K562 (cell line): Measurements from ENCODE around the gene CHST8. TPM values are rescaled to one million over a fixed set of nuclear protein-coding genes. Genes with fewer than 3 reads are reported as not detected.

Experiments
- ATAC-seq: fragments of 200-7000 bp; cut with Tn5 transposase; 3 replicates; pipeline ENCODE4 v1.9.1; 2020; ENCODE audit warnings: moderate library complexity
- BruUV-seq: library from RNA; stranded (reverse); fragments of 400-500 nt; replicated peaks from 2 replicates; lab custom pipeline; 2021; lab: Mats Ljungman, UMichigan
- CTCF ChIA-PET: fragments of 300-600 bp; formaldehyde crosslinking; extraction: SDS; loops from one replicate; lab custom pipeline; 2021; ENCODE audit warnings: low intra/inter-chr PET ratio; lab: Yijun Ruan, JAX
- POLR2A ChIA-PET: fragments of 300-600, 350-650 bp; sonication (Branson Sonifier 250); formaldehyde crosslinking; extraction: SDS; loops from one replicate; lab custom pipeline; 2021; ENCODE audit warnings: antibody characterized with exemption, inconsistent platforms; lab: Yijun Ruan, JAX
- DNase-seq, 4 experiments: peaks; one replicate each; pipeline versions ENCODE4 v3.0.0 to v3.0.0-alpha.2; 2011 to 2018; ENCODE audit warnings: low spot score in 3 of 4, mixed read lengths in 3 of 4; ENCODE audit errors: extremely low read depth in 1 of 4
- FAIRE-seq: peaks from 2 replicates; lab custom pipeline; 2011; peaks lifted over from hg19 to GRCh38; lab: Jason Lieb, UNC
- H2AFZ ChIP-seq: 2 replicates; pipeline ENCODE4 v1.6.0; 2011; ENCODE audit warnings: low read depth, low read length, control low read depth, inconsistent platforms
- H3K27ac ChIP-seq: fragments of 200-600 bp; 3 replicates; pipeline ENCODE4 v1.8.0; 2011; ENCODE audit warnings: low read depth, mild to moderate bottlenecking, control low read depth, inconsistent platforms, low read length, moderate library complexity, mixed read lengths; ENCODE audit errors: extremely low read depth
- H3K27me3 ChIP-seq, 2 experiments: fragments of 300-600 bp in 1 of 2; 2 replicates in 1 of 2; 3 replicates in 1 of 2; pipeline versions ENCODE4 v1.6.0 to v1.8.0; 2011; ENCODE audit warnings: inconsistent platforms in 2 of 2, low read length in 2 of 2, mild to moderate bottlenecking in 1 of 2, mixed read lengths in 1 of 2, moderate library complexity in 1 of 2; ENCODE audit not compliant: control insufficient read depth in 2 of 2, insufficient read depth in 2 of 2
- H3K36me3 ChIP-seq: fragments of 300-600 bp; 3 replicates; pipeline ENCODE4 v1.8.0; 2011; ENCODE audit warnings: mild to moderate bottlenecking, low read length, inconsistent platforms; ENCODE audit not compliant: control insufficient read depth, insufficient read depth
- H3K4me1 ChIP-seq, 2 experiments: fragments of 200-600 bp in 1 of 2; replicated peaks in 1 of 2; 2 replicates in 1 of 2; 3 replicates in 1 of 2; pipeline versions ENCODE4 v1.5.1 to v1.8.0; 2011; ENCODE audit warnings: inconsistent platforms in 2 of 2, low read length in 2 of 2, mild to moderate bottlenecking in 1 of 2, mixed read lengths in 1 of 2, moderate library complexity in 1 of 2; ENCODE audit not compliant: control insufficient read depth in 2 of 2, insufficient read depth in 2 of 2
- H3K4me2 ChIP-seq: 2 replicates; pipeline ENCODE4 v1.6.1; 2011; ENCODE audit warnings: low read length, control low read depth, inconsistent platforms, mixed read lengths; ENCODE audit not compliant: insufficient read depth
- H3K4me3 ChIP-seq: fragments of 200-600 bp; sonication (generic), shearing (Covaris generic); 2 replicates; pipeline ENCODE4 v1.5.1; 2016; ENCODE audit warnings: control low read depth, inconsistent platforms
- H3K79me2 ChIP-seq: fragments of 200-600 bp; 3 replicates; pipeline ENCODE4 v1.8.0; 2011; ENCODE audit warnings: low read length, inconsistent platforms; ENCODE audit not compliant: control insufficient read depth, insufficient read depth
- H3K9ac ChIP-seq, 2 experiments: 2 replicates each; pipeline versions ENCODE4 v1.6.0 to v1.6.1; 2011; ENCODE audit warnings: low read depth in 2 of 2, low read length in 2 of 2, control low read depth in 1 of 2, inconsistent platforms in 1 of 2, mild to moderate bottlenecking in 1 of 2, mixed read lengths in 1 of 2; ENCODE audit not compliant: insufficient read depth in 1 of 2
- H3K9me1 ChIP-seq: one replicate; pipeline ENCODE4 v1.6.0; 2011; ENCODE audit warnings: inconsistent platforms, mild to moderate bottlenecking, low read length, moderate library complexity; ENCODE audit not compliant: control insufficient read depth, insufficient read depth
- H3K9me3 ChIP-seq: replicated peaks from 2 replicates; pipeline ENCODE4 v1.5.1; 2011; ENCODE audit warnings: low read depth, low read length, inconsistent platforms; ENCODE audit not compliant: control insufficient read depth, insufficient read depth
- H4K20me1 ChIP-seq: replicated peaks from 2 replicates; pipeline ENCODE4 v1.6.1; 2011; ENCODE audit warnings: low read length, inconsistent platforms, mixed read lengths; ENCODE audit not compliant: control insufficient read depth, insufficient read depth
- BDP1 ChIP-seq: IDR thresholded peaks from 3 replicates; pipeline ENCODE4 v1.6.1; 2011; ENCODE audit not compliant: insufficient read length, insufficient read depth
- DDX20 ChIP-seq: fragments of 450-650 bp; IDR thresholded peaks from 2 replicates; pipeline ENCODE4 v1.6.1; 2016; ENCODE audit warnings: missing genetic modification characterization, low read depth, mild to moderate bottlenecking, missing compliant biosample characterization, moderate library complexity
- JUN ChIP-seq, 2 experiments: sonication (generic) in 1 of 2; formaldehyde crosslinking in 1 of 2; IDR thresholded peaks; 2 replicates each; pipeline versions ENCODE4 v1.6.1 to v1.8.0; 2012 to 2022; ENCODE audit warnings: borderline replicate concordance in 2 of 2, mild to moderate bottlenecking in 2 of 2, improper control_type of control experiment in 1 of 2, low read depth in 1 of 2, low read length in 1 of 2, missing genetic modification reagents in 1 of 2
- PPARD ChIP-seq: fragments of 250-450 bp; sonication (Bioruptor Pico); IDR thresholded peaks from 2 replicates; pipeline ENCODE4 v1.8.0; 2022; ENCODE audit warnings: inconsistent platforms, mild to moderate bottlenecking, moderate library complexity
- TEAD4 ChIP-seq, 2 experiments: sonication (generic) in 1 of 2; formaldehyde crosslinking in 1 of 2; IDR thresholded peaks; 2 replicates each; pipeline versions ENCODE4 v1.6.1 to v1.8.0; 2012 to 2022; ENCODE audit warnings: borderline replicate concordance in 1 of 2, inconsistent platforms in 1 of 2, low read length in 1 of 2, mild to moderate bottlenecking in 1 of 2, missing genetic modification reagents in 1 of 2
- ZNF217 ChIP-seq: sonication (generic); formaldehyde crosslinking; IDR thresholded peaks from 2 replicates; pipeline ENCODE4 v1.8.0; 2022; ENCODE audit warnings: mild to moderate bottlenecking, missing genetic modification reagents
- WGBS: fragments of 100-300 bp; shearing (Covaris generic); methylation state at CpG from one replicate; pipeline ENCODE4 v1.1.6; 2016; ENCODE audit warnings: low coverage, mixed read lengths; ENCODE audit not compliant: insufficient coverage; ENCODE audit errors: missing lambda C conversion rate; 5-methylcytosine and 5-hydroxymethylcytosine counted together
- in situ Hi-C: fragments of 300-500 bp; cut with MboI; formaldehyde crosslinking; loops from 4 replicates; pipeline ENCODE4 v1.15.0; 2018; ENCODE audit warnings: inconsistent platforms, mixed read lengths
- intact Hi-C: fragments of 100-400 bp; cut with micrococcal nuclease; formaldehyde crosslinking; loops from 2 replicates; pipeline ENCODE4 v1.14.2; 2022
- polyA plus RNA-seq, 8 experiments: library from polyadenylated mRNA; depleted of rRNA in 4 of 8; stranded (reverse) in 5 of 8; unstranded in 3 of 8; fragments of >200 nt; fragmentation: Nextera tagmentation in 2 of 8; fragmentation: Illumina TruSeq in 1 of 8; extraction: Ambion mirVana in 2 of 8; extraction: Trizol in 1 of 8; gene quantifications; 2 replicates each; pipeline versions ENCODE4 v1.2.1 to v1.2.3, GENCODE V29; 2011 to 2014; ENCODE audit warnings: inconsistent platforms in 1 of 8, missing spikeins in 1 of 8
- total RNA-seq, 7 experiments: library from RNA; depleted of rRNA in 6 of 7; stranded (reverse); fragments of >200 nt in 6 of 7; fragmentation: Illumina TruSeq in 2 of 7; extraction: Trizol in 2 of 7; gene quantifications; 2 replicates each; pipeline versions ENCODE4 v1.2.1 to v1.2.3, GENCODE V29; 2011 to 2021; ENCODE audit warnings: low replicate concordance in 1 of 7
- TF ChIP-seq, protein P1 (sequence below): fragments of 450-650 bp; IDR thresholded peaks from 2 replicates; pipeline ENCODE4 v1.6.1; 2016; ENCODE audit warnings: antibody characterized with exemption
- TF ChIP-seq, protein P2 (sequence below): fragments of 450-650 bp; IDR thresholded peaks from 2 replicates; pipeline ENCODE4 v1.6.1; 2018; ENCODE audit warnings: mild to moderate bottlenecking, low read depth; ENCODE audit not compliant: partially characterized antibody

Gene CHST8
- total and polyA plus RNA-seq, 9 of the 15 experiments (the other 6 are each of a cell fraction or from before 2014, with no cell fraction given): 0.11 TPM; not detected in 8

- ChIA-PET POLR2A (interaction anchor here (0.6 kb wide), 1 partner anchor 346 kb away, joined by 3 read pairs; no protein-coding TSS in a partner anchor), CTCF (no interaction called here)
- TF ChIP-seq BDP1: no peak
- no peak for TF ChIP-seq JUN (IDR thresholded peaks at IDR 0.05; ENCODE audit: borderline replicate concordance, low read depth, low read length)
- TF ChIP-seq JUN (CRISPR knock-in tag; IDR thresholded peaks at IDR 0.05; ENCODE audit: borderline replicate concordance): no peak
- TF ChIP-seq, protein P1, sequence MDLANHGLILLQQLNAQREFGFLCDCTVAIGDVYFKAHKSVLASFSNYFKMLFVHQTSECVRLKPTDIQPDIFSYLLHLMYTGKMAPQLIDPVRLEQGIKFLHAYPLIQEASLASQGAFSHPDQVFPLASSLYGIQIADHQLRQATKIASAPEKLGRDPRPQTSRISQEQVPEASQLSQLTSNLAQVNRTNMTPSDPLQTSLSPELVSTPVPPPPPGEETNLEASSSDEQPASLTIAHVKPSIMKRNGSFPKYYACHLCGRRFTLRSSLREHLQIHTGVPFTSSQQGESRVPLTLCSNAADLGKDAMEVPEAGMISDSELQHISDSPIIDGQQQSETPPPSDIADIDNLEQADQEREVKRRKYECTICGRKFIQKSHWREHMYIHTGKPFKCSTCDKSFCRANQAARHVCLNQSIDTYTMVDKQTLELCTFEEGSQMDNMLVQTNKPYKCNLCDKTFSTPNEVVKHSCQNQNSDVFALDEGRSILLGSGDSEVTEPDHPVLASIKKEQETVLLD: no peak
- TF ChIP-seq ZNF217: no peak
- TF ChIP-seq, protein P2, sequence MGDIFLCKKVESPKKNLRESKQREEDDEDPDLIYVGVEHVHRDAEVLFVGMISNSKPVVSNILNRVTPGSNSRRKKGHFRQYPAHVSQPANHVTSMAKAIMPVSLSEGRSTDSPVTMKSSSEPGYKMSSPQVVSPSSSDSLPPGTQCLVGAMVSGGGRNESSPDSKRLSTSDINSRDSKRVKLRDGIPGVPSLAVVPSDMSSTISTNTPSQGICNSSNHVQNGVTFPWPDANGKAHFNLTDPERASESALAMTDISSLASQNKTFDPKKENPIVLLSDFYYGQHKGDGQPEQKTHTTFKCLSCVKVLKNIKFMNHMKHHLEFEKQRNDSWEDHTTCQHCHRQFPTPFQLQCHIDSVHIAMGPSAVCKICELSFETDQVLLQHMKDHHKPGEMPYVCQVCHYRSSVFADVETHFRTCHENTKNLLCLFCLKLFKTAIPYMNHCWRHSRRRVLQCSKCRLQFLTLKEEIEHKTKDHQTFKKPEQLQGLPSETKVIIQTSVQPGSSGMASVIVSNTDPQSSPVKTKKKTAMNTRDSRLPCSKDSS: no peak
- no peak for TF ChIP-seq PPARD (CRISPR knock-in tag)
- TF ChIP-seq DDX20 (tag): no peak
- no peak for TF ChIP-seq TEAD4 (IDR thresholded peaks at IDR 0.05; ENCODE audit: low read length)
- no peak for TF ChIP-seq TEAD4 (CRISPR knock-in tag; IDR thresholded peaks at IDR 0.05; ENCODE audit: borderline replicate concordance)
- WGBS: 3% methylated on average over 7 of the region's 12 CpGs
- DNase-seq: peak in 1 of 4 experiments; percentile 4
- Histone ChIP-seq H3K4me2 (no peak overlapping the region), H3K27me3 (peaks cover 0 to 14% of the 10 kb centered on the region in 2 experiments; a peak in 3 of 5 replicates), H3K4me3 (no peak overlapping the region), H3K36me3 (no peaks in the 10 kb centered on the region), H3K9ac (no peak overlapping the region), H3K27ac (no peak overlapping the region), H4K20me1 (no peaks in the 10 kb centered on the region), H3K9me1 (no peaks in the 10 kb centered on the region), H3K4me1 (no peaks in the 10 kb centered on the region), H2AFZ (no peak overlapping the region), H3K9me3 (no peaks in the 10 kb centered on the region), H3K79me2 (no peaks in the 10 kb centered on the region)
- in situ Hi-C loops (no loop called here), intact Hi-C loops (no loop called here)
- no peak; the same call in 2 of the 3 replicates for ATAC-seq
- no TSS peak for BruUV-seq
- FAIRE-seq: no peak
Observed at GRCh38 chr19:33718651-33719254, 97.0 kb downstream of the CHST8 start.
